NOMO-1 (cell line): ENCODE results near the gene RAB11FIP2.
A peak's percentile ranks its signal among the peaks of the same experiment; 100 is the strongest.

Experiments
- DNase-seq, 2 experiments: peaks; one replicate each; lab custom pipeline; 2025; ENCODE audit not compliant: unreplicated experiment in 2 of 2; lab: John Stamatoyannopoulos, UW

The RAB11FIP2 gene

GRCh38 chr10:117987244-117987909 is 59.4 kb downstream of the RAB11FIP2 start:
- DNase-seq = no peak

DNA sequence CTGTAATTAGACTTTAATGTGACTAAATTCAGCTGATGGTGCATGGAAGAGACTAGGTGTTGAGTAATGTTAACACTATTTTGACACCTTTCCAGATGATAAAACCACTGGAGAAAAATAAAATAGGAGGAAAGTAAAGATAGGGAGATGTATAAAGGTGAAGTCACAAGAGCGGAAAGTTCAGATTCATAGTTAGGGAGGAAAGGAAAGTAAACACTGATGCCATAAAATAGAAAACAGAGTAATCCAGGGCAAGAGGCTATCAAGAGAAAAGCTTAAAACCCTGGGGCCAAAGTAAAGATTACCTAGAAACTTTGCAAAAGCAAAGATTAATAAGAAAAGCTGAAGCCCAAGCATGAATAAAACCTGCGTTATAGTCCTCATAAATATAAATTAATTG is 62.8 kb downstream of the RAB11FIP2 start:
- no peak for DNase-seq

GRCh38 chr10:117980755-117981702 is 65.7 kb downstream of the RAB11FIP2 start:
- DNase-seq = no peak

GRCh38 chr10:117980216-117980615 is 66.5 kb downstream of the RAB11FIP2 start:
- DNase-seq = no peak

DNA sequence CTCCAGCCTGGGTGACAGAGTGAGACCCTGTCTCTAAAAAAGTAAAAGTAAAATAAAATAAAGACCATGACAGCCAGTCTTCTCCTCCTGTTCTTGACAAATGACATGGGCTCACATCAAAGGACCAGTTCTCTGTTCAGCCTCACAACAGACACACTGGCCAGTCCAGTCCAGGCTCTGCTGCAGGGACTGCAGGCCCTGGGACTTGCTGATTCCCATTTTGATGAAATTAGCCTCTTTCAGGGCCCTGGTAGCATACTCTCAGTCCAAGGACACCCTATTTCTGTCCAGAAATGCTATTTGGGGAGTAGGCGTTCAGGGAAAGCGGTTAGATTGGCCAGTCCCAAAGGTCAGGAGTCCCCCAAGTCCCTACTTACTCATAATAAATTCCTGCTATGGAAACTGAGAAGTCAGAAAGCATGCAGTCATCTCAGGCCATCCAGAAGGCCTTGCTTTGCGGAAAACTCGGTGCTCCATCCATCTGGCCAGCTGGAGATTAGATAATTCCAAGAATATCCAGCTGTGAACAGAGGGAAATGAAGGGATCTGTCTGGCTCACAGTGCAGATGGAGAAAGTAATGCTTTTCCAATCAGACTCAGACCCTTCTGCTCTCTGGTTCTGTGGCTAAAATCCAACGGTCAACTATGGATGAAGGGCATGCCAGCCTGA is 74.4 kb downstream of the RAB11FIP2 start:
- DNase-seq = no peak

- no peak for DNase-seq
Measured at GRCh38 chr10:117970962-117971361, 75.8 kb downstream of the RAB11FIP2 start.

- no peak for DNase-seq
Measured at GRCh38 chr10:117969592-117969991, 77.1 kb downstream of the RAB11FIP2 start.

- peak in 1 of 2 experiments; percentile 18 for DNase-seq
Measured at GRCh38 chr10:117968354-117969182, 78.2 kb downstream of the RAB11FIP2 start.

DNA sequence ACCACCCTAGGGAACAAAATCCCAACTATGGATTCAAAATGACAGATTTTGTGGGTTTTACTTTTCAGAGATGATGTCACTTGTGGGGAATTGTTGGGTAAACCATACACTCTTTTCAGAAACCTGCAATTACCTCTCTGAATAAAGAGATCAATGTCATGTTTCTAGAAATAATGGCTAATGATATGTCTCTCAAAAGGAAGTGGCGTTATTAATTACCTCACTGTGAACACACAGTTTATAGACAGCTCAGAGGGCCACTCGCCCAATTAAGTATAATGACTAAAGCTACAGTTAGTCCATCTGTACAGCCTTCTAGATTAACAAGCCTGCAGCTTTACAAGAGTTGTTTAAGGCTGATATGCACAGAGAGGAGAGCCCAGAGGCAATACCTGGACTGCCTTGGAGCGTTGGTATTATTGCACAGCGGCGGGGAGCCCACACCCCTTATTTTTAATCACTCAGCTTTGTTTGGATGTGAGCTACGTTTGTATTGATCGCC is 79.5 kb downstream of the RAB11FIP2 start:
- no peak for DNase-seq

- DNase-seq = no peak
Measured at GRCh38 chr10:117965984-117966383, 80.8 kb downstream of the RAB11FIP2 start.

- no peak for DNase-seq
Measured at GRCh38 chr10:117964536-117964935, 82.2 kb downstream of the RAB11FIP2 start.

DNA sequence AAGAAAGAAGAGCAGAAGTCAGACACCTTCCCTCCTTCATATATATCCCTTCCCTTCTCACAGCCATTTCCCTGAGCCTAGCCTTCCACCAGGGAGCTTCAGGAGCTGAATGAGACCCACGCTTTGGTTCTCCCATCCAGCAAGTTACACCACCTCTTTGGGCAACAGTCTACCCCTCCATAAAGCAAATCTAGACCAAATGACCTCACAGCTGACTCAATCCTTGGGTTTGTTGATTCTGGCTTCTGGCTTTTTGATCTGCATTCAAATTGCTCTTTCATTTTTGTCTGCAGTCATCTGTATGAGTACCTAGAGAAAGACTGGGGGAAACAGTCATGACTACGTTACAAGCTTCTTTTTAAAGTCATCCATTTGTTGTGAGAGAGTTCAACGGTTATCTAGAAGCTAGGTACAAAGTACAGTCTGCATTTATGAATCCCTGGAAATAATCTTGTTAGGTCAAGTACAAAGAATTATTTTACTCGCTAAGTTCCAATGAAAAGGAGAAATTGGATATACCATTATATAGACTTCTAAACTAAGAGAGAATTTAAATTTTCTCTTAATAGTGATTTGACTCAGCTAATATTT is 86.3 kb downstream of the RAB11FIP2 start:
- DNase-seq = no peak

DNA sequence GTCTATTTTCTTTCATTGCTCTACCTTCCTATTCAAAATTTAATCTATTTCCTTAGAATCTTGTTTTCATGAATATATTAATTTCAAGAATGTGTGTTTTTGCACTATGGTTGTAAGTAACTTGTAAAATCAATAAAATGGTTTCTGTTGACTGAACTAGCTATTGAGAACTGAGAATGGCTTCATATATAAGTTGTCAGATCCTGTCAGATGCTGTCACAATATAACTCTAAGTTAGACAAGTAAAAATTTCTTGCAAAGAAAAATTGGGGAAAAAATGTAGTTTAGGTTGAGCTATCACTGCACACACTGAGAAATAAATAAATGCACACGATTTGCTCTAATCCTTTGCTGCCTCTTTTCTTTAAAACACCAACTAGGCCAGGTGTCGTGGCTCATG is 89.8 kb downstream of the RAB11FIP2 start:
- no peak for DNase-seq

- no peak for DNase-seq
Measured at GRCh38 chr10:117955176-117955575, 91.6 kb downstream of the RAB11FIP2 start.
